Colonic mucosa (tissue), 4 donors: ENCODE data around the gene ROCK1. TPM values are rescaled to one million over a fixed set of nuclear protein-coding genes. Genes with fewer than 3 reads are reported as not detected.

Experiments used
- DNase-seq: peaks from one replicate; pipeline ENCODE4 v3.0.0-alpha.2; 2020
- H3K27ac ChIP-seq: fragments of 200-600 bp; one replicate; pipeline ENCODE4 v1.8.0; 2021
- H3K27me3 ChIP-seq: fragments of 200-600 bp; one replicate; pipeline ENCODE4 v1.8.0; 2021
- H3K36me3 ChIP-seq: fragments of 200-600 bp; one replicate; pipeline ENCODE4 v1.8.0; 2021
- H3K4me1 ChIP-seq: fragments of 200-600 bp; one replicate; pipeline ENCODE4 v1.8.0; 2021; ENCODE audit warnings: mild to moderate bottlenecking
- H3K4me3 ChIP-seq: fragments of 200-600 bp; one replicate; pipeline ENCODE4 v1.8.0; 2021
- H3K9ac ChIP-seq, 2 donors: one replicate each; pipeline ENCODE4 v1.7.0; 2013; ENCODE audit warnings: control low read depth in 2 of 2, low read depth in 2 of 2, low read length in 2 of 2
- H3K9me3 ChIP-seq: fragments of 200-600 bp; one replicate; pipeline ENCODE4 v1.8.0; 2021
- CTCF ChIP-seq: fragments of 200-600 bp; IDR thresholded peaks from one replicate; pipeline ENCODE4 v1.8.0; 2022; ENCODE audit warnings: antibody characterized with exemption, mild to moderate bottlenecking
- intact Hi-C: fragments of 100-400 bp; cut with DNase I; formaldehyde crosslinking; loops from one replicate; pipeline ENCODE4 v1.14.1; 2022
- total RNA-seq, 2 donors: library from RNA; stranded (reverse); fragmentation: NEBNext Ultra II Directional in 1 of 2; extraction: Animal tissue kit (Norgen Biotek cat#: 25700) in 1 of 2; gene quantifications; one replicate each; pipeline ENCODE4 v1.2.1, GENCODE V29; 2021
- donor health status: healthy.
- donor health status: DM: no; HTN: no; CAD: no.
- donor health status: DM: no; HTN: no; CAD: no.

The ROCK1 gene
- total RNA-seq, 2 donors from 2014 or later, result 28.9 to 39.5 TPM

DNA sequence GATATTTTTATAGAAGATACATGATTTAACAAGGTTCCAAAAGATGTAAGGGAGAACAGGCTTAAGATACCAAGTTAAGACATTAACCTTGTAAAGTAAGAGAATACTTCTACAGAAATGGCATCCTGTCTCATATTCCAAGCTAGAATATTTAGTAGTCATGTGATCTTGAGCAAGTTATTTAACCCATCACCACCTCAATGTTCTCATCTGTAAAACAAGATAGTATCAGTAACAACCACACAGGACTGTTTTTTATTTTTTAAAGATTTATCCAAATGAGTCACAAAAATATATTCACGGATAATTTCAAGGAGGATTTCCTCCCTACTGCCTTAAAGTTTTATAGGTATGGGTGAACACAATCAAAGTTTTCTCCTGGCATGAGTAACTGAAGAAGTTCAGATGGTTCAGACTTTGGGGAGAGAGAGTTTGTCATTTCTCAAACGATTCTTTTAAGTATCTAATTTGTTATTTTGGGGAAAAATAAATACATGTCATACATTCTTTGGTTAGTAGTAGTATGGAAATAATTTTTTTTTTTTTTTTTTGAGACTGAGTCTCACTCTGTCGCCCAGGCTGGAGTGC lies 25.9 kb downstream of the ROCK1 start:
- TF ChIP-seq CTCF, result no peak
- no peak overlapping the region for H3K4me3 ChIP-seq
- no peak overlapping the region for H3K9ac ChIP-seq
- DNase-seq, result no peak
- no peaks in the 10 kb centered on the region for H3K27me3 ChIP-seq
- H3K4me1 ChIP-seq, result no peaks in the 10 kb centered on the region
- H3K27ac ChIP-seq, result no peak overlapping the region
- no peaks in the 10 kb centered on the region for H3K36me3 ChIP-seq
- intact Hi-C loops, result no loop called here
- H3K9me3 ChIP-seq, result no peaks in the 10 kb centered on the region

DNA sequence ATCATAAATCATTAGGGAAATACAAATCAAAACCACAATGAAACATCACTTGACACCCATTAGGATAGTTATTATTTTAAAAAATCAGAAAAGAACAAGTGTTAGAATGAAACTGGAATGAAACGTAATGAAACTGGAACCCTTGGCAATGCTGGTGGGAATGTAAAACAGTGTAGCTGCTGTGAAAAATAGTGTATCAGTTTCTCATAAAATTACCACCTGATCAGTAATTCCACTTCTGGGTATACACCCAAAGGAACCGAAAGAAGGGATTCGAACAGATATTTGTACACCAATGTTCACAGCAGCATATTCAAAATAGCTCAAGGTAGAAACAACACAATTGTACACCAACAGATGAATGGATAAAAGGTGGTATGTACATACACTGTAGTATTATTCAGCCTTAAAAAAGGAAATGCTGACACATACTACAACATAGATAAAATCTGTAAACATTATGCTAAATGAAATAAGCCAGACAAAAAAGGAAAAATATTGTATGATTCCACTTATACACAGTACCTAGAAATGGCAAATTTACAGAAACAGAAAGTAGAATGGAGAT lies 27.0 kb downstream of the ROCK1 start:
- Histone ChIP-seq H3K4me3 (no peak overlapping the region), H3K36me3 (no peaks in the 10 kb centered on the region), H3K27me3 (no peaks in the 10 kb centered on the region), H3K9ac (no peak overlapping the region), H3K9me3 (no peaks in the 10 kb centered on the region), H3K4me1 (no peaks in the 10 kb centered on the region), H3K27ac (no peak overlapping the region)
- no peak for TF ChIP-seq CTCF
- no peak for DNase-seq
- intact Hi-C loops, result no loop called here

GRCh38 chr18:21083017-21083416 lies 28.6 kb downstream of the ROCK1 start:
- intact Hi-C loops, result no loop called here
- Histone ChIP-seq H3K36me3 (no peaks in the 10 kb centered on the region), H3K4me3 (no peak overlapping the region), H3K9ac (no peak overlapping the region), H3K4me1 (no peaks in the 10 kb centered on the region), H3K27me3 (no peaks in the 10 kb centered on the region), H3K9me3 (no peaks in the 10 kb centered on the region), H3K27ac (no peak overlapping the region)
- DNase-seq, result no peak
- no peak for TF ChIP-seq CTCF

GRCh38 chr18:21081426-21081825 lies 30.2 kb downstream of the ROCK1 start:
- no peaks in the 10 kb centered on the region for H3K36me3 ChIP-seq
- no peak for TF ChIP-seq CTCF
- intact Hi-C loops, result no loop called here

DNA sequence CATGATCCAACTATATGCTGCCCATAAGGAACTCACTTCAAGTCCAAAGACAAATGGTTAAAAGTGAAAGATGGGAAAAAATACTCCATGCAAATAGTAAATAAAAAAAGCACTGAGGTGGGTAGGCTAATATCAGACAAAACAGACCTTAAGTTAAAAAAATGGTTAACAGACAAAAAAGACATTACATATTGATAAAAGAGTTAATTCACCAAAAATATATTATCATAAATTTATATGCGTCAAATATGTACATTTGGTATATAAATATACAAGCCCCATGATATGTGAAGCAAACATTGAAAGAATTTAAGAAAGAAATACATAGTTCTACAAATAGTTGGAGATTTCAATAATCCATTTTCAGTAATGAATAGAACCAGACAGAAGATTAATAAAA lies 31.0 kb downstream of the ROCK1 start:
- no peak overlapping the region for H3K4me3 ChIP-seq
- H3K9me3 ChIP-seq, result no peaks in the 10 kb centered on the region
- DNase-seq, result no peak
- H3K9ac ChIP-seq, result no peak overlapping the region
- H3K4me1 ChIP-seq, result peaks cover 4% of the 10 kb centered on the region
- TF ChIP-seq CTCF, result no peak
- H3K36me3 ChIP-seq, result no peaks in the 10 kb centered on the region
- H3K27me3 ChIP-seq, result no peaks in the 10 kb centered on the region
- no peak overlapping the region for H3K27ac ChIP-seq
- intact Hi-C loops, result no loop called here

More at GRCh38 chr18:21081426-21081825, 30.2 kb downstream of the ROCK1 start:
- H3K4me3 ChIP-seq, result no peak overlapping the region
- DNase-seq, result no peak
- H3K27ac ChIP-seq, result no peak overlapping the region
- H3K9ac ChIP-seq, result no peak overlapping the region
- H3K27me3 ChIP-seq, result no peaks in the 10 kb centered on the region
- no peaks in the 10 kb centered on the region for H3K4me1 ChIP-seq
- no peaks in the 10 kb centered on the region for H3K9me3 ChIP-seq
